Neuron (in vitro differentiated cells): Measurements from ENCODE around the gene PAPSS1.
A peak's percentile ranks its signal among the peaks of the same experiment; 100 is the strongest.
"Not testable (repeated sequence)": the region's sequence is repeated elsewhere in the genome, so short reads cannot be mapped to it uniquely, and the experiment has no call there.

Experiments
- H2AFZ ChIP-seq: one replicate; pipeline ENCODE4 v1.6.1; 2013; ENCODE audit warnings: low read depth, mild to moderate bottlenecking, inconsistent platforms, low read length, moderate library complexity
- H3K27me3 ChIP-seq: one replicate; pipeline ENCODE4 v1.6.1; 2013; ENCODE audit warnings: low read length; ENCODE audit not compliant: insufficient read depth
- H3K36me3 ChIP-seq: one replicate; pipeline ENCODE4 v1.6.1; 2013; ENCODE audit warnings: low read length; ENCODE audit not compliant: insufficient read depth
- H3K4me1 ChIP-seq: one replicate; pipeline ENCODE4 v1.6.1; 2013; ENCODE audit warnings: low read length; ENCODE audit not compliant: insufficient read depth
- H3K4me3 ChIP-seq: 2 replicates; pipeline ENCODE4 v1.5.1; 2013; ENCODE audit warnings: mild to moderate bottlenecking, low read length, moderate library complexity
- H3K9me3 ChIP-seq: one replicate; pipeline ENCODE4 v1.6.1; 2013; ENCODE audit warnings: low read length

PAPSS1 gene

GRCh38 chr4:107740950-107741701 lies 21.1 kb upstream of the PAPSS1 start:
- Histone ChIP-seq H3K4me1 (no peaks in the 10 kb centered on the region), H3K4me3 (no peak overlapping the region), H3K36me3 (no peaks in the 10 kb centered on the region), H2AFZ (no peak overlapping the region), H3K9me3 (no peaks in the 10 kb centered on the region), H3K27me3 (no peaks in the 10 kb centered on the region)

- H3K36me3 ChIP-seq: no peaks in the 10 kb centered on the region
- no peaks in the 10 kb centered on the region for H3K27me3 ChIP-seq
- no peaks in the 10 kb centered on the region for H3K4me1 ChIP-seq
- H2AFZ ChIP-seq: no peak overlapping the region
- no peaks in the 10 kb centered on the region for H3K9me3 ChIP-seq
- no peak overlapping the region for H3K4me3 ChIP-seq
Observed at GRCh38 chr4:107740381-107740780, 20.3 kb upstream of the PAPSS1 start.

DNA sequence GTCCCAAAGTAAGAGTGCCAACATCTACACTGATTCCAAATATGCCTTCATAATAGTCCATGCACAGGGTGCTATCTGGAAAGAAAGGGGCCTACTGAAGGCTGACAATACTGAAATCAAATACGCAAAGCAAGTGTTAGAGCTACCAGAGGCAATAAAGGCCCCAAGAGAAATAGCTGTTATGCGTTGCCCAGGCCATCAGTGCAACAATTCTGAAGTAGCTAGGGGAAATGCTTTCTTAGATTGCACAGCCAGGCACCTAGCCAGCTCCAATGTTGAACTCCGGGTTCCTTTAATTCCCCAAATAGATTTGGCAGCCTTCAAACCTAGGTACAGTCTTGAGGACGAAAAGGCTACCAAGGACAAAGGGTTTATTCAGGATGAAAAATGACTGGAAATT lies 17.4 kb upstream of the PAPSS1 start:
- Histone ChIP-seq H3K4me1 (no peaks in the 10 kb centered on the region), H2AFZ (no peak overlapping the region), H3K36me3 (no peaks in the 10 kb centered on the region), H3K4me3 (no peak overlapping the region), H3K27me3 (peaks cover 4% of the 10 kb centered on the region), H3K9me3 (no peaks in the 10 kb centered on the region)

GRCh38 chr4:107736924-107737448 lies 17.0 kb upstream of the PAPSS1 start:
- peaks cover 4% of the 10 kb centered on the region for H3K27me3 ChIP-seq

DNA sequence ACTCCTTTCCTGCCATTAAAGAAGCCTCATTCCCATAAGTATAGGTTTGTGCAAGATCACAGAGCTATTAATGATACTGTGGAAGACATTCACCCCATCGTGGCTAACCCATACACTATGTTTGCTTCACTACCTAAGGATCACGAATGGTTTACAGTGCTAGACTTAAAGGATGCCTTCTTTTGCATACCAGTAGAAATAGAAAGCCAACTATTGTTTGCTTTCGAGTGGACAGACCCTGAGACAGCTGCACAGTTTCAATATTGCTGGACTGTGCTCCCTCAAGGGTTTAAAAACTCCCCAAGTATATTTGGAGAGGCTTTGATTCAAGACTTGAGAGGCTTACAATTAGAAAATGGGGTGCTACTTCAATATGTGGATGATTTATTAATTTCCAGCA lies 16.0 kb upstream of the PAPSS1 start:
- peaks cover 4% of the 10 kb centered on the region for H3K27me3 ChIP-seq
- no peaks in the 10 kb centered on the region for H3K9me3 ChIP-seq

More at GRCh38 chr4:107736924-107737448, 17.0 kb upstream of the PAPSS1 start:
- Histone ChIP-seq H3K4me3 (no peak overlapping the region), H3K4me1 (no peaks in the 10 kb centered on the region), H2AFZ (no peak overlapping the region), H3K36me3 (no peaks in the 10 kb centered on the region), H3K9me3 (no peaks in the 10 kb centered on the region)

DNA sequence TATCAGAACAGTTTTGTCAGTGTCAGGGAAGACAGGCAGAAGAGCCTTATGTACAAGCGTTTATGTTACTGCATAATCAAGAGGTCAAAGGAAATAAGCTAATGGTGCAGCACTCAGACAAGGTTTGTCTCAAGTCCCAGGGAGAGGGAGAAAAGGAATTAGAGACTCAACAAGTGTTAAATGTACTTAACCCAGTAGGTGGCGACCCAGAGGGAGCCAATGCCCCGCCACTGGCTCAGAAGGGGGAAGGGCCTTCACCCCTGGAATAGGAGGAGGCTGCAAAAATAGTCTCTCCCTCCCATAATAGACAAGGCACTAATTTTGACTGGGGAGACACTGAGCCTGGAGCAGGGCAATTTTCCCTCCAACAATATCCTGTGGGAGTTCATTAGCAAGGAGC lies 14.1 kb upstream of the PAPSS1 start:
- Histone ChIP-seq H3K9me3 (no peaks in the 10 kb centered on the region), H3K36me3 (no peaks in the 10 kb centered on the region), H2AFZ (no peak overlapping the region), H3K27me3 (peaks cover 4% of the 10 kb centered on the region), H3K4me3 (no peak overlapping the region), H3K4me1 (no peaks in the 10 kb centered on the region)

More for the DNA sequence above, 16.0 kb upstream of the PAPSS1 start:
- Histone ChIP-seq H3K36me3 (no peaks in the 10 kb centered on the region), H3K4me3 (no peak overlapping the region), H3K4me1 (no peaks in the 10 kb centered on the region), H2AFZ (no peak overlapping the region)

- no peaks in the 10 kb centered on the region for H3K9me3 ChIP-seq
- H3K27me3 ChIP-seq: peaks cover 4% of the 10 kb centered on the region
- no peak overlapping the region for H2AFZ ChIP-seq
- H3K36me3 ChIP-seq: no peaks in the 10 kb centered on the region
- no peaks in the 10 kb centered on the region for H3K4me1 ChIP-seq
- no peak overlapping the region for H3K4me3 ChIP-seq
Observed at GRCh38 chr4:107733431-107733925, 13.4 kb upstream of the PAPSS1 start.

DNA sequence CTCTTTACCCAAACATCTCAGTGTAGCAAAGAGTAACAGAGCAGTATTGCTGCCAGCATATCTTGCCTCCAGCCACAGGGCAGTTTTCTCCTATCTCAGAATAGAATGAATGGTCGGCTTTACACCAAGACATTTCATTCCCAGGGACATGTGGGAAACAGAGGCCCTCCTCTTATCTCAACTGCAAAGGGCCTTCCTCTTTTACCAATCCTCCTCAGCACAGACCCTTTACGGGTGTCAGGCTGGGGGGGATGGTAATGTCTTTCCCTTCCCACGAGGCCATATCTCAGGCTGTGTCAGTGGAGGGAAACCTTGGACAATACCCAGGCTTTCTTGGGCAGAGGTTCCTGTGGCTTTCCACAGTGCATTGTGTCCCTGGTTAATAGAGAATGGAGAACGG lies 9.0 kb upstream of the PAPSS1 start:
- H3K4me1 ChIP-seq, H3K4me3 ChIP-seq, H2AFZ ChIP-seq: not testable (repeated sequence)

GRCh38 chr4:107726131-107726925 lies 6.3 kb upstream of the PAPSS1 start:
- H3K27me3 ChIP-seq, H3K9me3 ChIP-seq, H3K4me3 ChIP-seq, H2AFZ ChIP-seq, H3K4me1 ChIP-seq, H3K36me3 ChIP-seq: not testable (repeated sequence)

More for the DNA sequence above, 9.0 kb upstream of the PAPSS1 start:
- not testable (repeated sequence) for H3K27me3 ChIP-seq, H3K9me3 ChIP-seq, H3K36me3 ChIP-seq

GRCh38 chr4:107725281-107725859 lies 5.3 kb upstream of the PAPSS1 start:
- no peaks in the 10 kb centered on the region for H3K9me3 ChIP-seq
- no peaks in the 10 kb centered on the region for H3K36me3 ChIP-seq
- no peak overlapping the region for H2AFZ ChIP-seq
- peaks cover 7% of the 10 kb centered on the region for H3K4me1 ChIP-seq
- no peak overlapping the region for H3K4me3 ChIP-seq
- H3K27me3 ChIP-seq: peaks cover 9% of the 10 kb centered on the region

GRCh38 chr4:107723331-107723730 lies 3.3 kb upstream of the PAPSS1 start:
- not testable (repeated sequence) for H3K27me3 ChIP-seq, H2AFZ ChIP-seq, H3K36me3 ChIP-seq, H3K9me3 ChIP-seq, H3K4me3 ChIP-seq
- peaks cover 17% of the 10 kb centered on the region for H3K4me1 ChIP-seq

DNA sequence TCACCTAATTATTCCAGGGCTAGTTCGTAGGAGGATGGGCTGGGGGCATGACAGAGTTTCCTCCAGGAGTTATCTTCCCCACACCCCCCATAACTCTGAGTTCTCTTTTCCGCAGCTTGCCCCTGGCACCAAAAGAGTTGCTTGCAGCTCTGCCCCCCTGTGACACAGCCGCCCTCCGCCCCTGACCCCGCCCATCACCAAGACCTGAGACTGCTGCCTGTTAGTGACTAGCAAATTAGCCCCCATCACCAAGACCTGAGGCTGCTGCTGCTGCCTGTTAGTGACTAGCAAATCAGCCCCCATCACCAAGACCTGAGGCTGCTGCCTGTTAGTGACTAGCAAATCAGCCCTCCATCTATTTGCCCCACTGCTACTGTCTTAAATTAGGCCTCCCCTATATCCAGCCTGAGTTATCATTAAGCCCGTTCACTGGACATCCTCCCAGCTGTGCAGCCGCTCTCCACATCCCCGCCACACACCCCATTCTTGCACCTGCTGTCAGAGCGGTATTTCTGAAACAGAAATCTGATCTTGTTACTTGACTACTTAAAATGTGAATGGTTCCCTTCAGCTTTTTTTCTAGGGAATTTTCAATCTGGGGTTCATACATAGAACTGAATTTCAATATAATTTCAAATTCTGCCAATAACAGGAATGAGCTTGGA lies 1.5 kb upstream of the PAPSS1 start:
- Histone ChIP-seq H3K9me3 (no peaks in the 10 kb centered on the region), H3K4me1 (peaks cover 19% of the 10 kb centered on the region), H2AFZ (peak overlapping the region; percentile 94), H3K36me3 (no peaks in the 10 kb centered on the region), H3K4me3 (peak overlapping the region; percentile 89), H3K27me3 (peaks cover 9% of the 10 kb centered on the region)
